GM12891 (cell line): ENCODE data around the gene ZNF827.

Source experiments
- POLR2A ChIP-seq: IDR thresholded peaks from 2 replicates; pipeline ENCODE4 v1.6.1; 2011; ENCODE audit warnings: low read depth, low read length, control low read depth
- TAF1 ChIP-seq: IDR thresholded peaks from 2 replicates; pipeline ENCODE4 v1.6.1; 2011; ENCODE audit warnings: low read depth, low read length, control low read depth

- TF ChIP-seq POLR2A: no peak
- TF ChIP-seq TAF1: no peak
These were observed 197.8 kb downstream of the ZNF827 start for GRCh38 chr4:145740806-145741205.
